ENCODE measurements around the gene CSF3. TPM values are rescaled to one million over a fixed set of nuclear protein-coding genes. Genes with fewer than 3 reads are reported as not detected.
A peak's percentile ranks its signal among the peaks of the same experiment; 100 is the strongest.

CSF3 gene
- total RNA-seq, 1 experiment from 2014 or later: not detected

- Histone ChIP-seq H3F3A (ENCODE audit: insufficient read depth, low read depth) (peaks cover 56% of the 10 kb centered on the region), H3K4me3 (no peak overlapping the region), H3K4me2 (peak overlapping the region; percentile 38), H4K20me1 (ENCODE audit: insufficient read depth) (no peaks in the 10 kb centered on the region), H3K9me2 (ENCODE audit: insufficient read depth) (no peaks in the 10 kb centered on the region), H3K9me3 (ENCODE audit: insufficient read depth, low read depth) (no peaks in the 10 kb centered on the region), H3K4me1 (replicated peaks; ENCODE audit: insufficient read depth) (peaks cover 70% of the 10 kb centered on the region), H2AFZ (no peak overlapping the region), H3K27me3 (ENCODE audit: insufficient read depth, low read depth) (no peaks in the 10 kb centered on the region), H3K36me3 (ENCODE audit: low read depth) (peaks cover 4% of the 10 kb centered on the region; the same call in 1 of the 2 replicates), H3K79me2 (ENCODE audit: low read depth) (no peaks in the 10 kb centered on the region), H3K27ac (peak overlapping the region; percentile 3; the same call in 1 of the 2 replicates)
- CTCF ChIA-PET: interaction anchor here (0.6 kb wide), 1 partner anchor 126 kb away, joined by 3 read pairs; no protein-coding TSS in a partner anchor
- intact Hi-C loops (cut with micrococcal nuclease; ENCODE audit: unreplicated experiment): loop anchor here (5.0 to 10.0 kb wide), 2 partner anchors 286 to 291 kb away; partner anchors contain the start of gene GRB7
- TF ChIP-seq CTCF (conservative IDR thresholded peaks at IDR 0.05) (no peak), EZH2 (IDR thresholded peaks at IDR 0.05; ENCODE audit: low read depth) (no peak)
- no peak for DNase-seq
- no TSS peak for BruUV-seq (replicated peaks)
- POLR2A ChIA-PET (ENCODE audit: unreplicated experiment): no interaction called here
Measured at GRCh38 chr17:40023590-40024292, 8.5 kb downstream of the CSF3 start.

- POLR2A ChIA-PET (ENCODE audit: unreplicated experiment): no interaction called here
Measured at GRCh38 chr17:40024901-40025300, 9.7 kb downstream of the CSF3 start.

GRCh38 chr17:40025559-40025958 lies 10.3 kb downstream of the CSF3 start:
- ChIA-PET CTCF (interaction anchor here (0.5 to 1.0 kb wide), 2 partner anchors 14 to 213 kb away, joined by 3 to 5 read pairs; no protein-coding TSS in a partner anchor), POLR2A (ENCODE audit: unreplicated experiment) (no interaction called here)
- Histone ChIP-seq H3K4me3 (no peak overlapping the region), H3K36me3 (ENCODE audit: low read depth) (no peaks in the 10 kb centered on the region), H3F3A (ENCODE audit: insufficient read depth, low read depth) (peaks cover 55% of the 10 kb centered on the region), H2AFZ (no peak overlapping the region), H3K27me3 (ENCODE audit: insufficient read depth, low read depth) (no peaks in the 10 kb centered on the region), H3K4me2 (peak overlapping the region; percentile 60), H3K27ac (no peak overlapping the region; the same call in 1 of the 2 replicates), H3K79me2 (ENCODE audit: low read depth) (no peaks in the 10 kb centered on the region), H3K9me2 (ENCODE audit: insufficient read depth) (no peaks in the 10 kb centered on the region), H3K9me3 (ENCODE audit: insufficient read depth, low read depth) (no peaks in the 10 kb centered on the region), H3K4me1 (replicated peaks; ENCODE audit: insufficient read depth) (peaks cover 67% of the 10 kb centered on the region), H4K20me1 (ENCODE audit: insufficient read depth) (no peaks in the 10 kb centered on the region)
- no TSS peak for BruUV-seq (replicated peaks)
- DNase-seq: no peak
- intact Hi-C loops (cut with micrococcal nuclease; ENCODE audit: unreplicated experiment): loop anchor here (10.0 kb wide), 1 partner anchor 289 kb away; no protein-coding TSS in a partner anchor
- TF ChIP-seq CTCF (conservative IDR thresholded peaks at IDR 0.05): no peak

More at GRCh38 chr17:40024901-40025300, 9.7 kb downstream of the CSF3 start:
- H3K27ac ChIP-seq: no peak overlapping the region
- intact Hi-C loops (cut with micrococcal nuclease; ENCODE audit: unreplicated experiment): loop anchor here (5.0 to 10.0 kb wide), 2 partner anchors 288 to 290 kb away; partner anchors contain the start of gene GRB7
- no peaks in the 10 kb centered on the region for H3K9me3 ChIP-seq (ENCODE audit: insufficient read depth, low read depth)
- DNase-seq: peak in 1 of 2 experiments; percentile 42
- no peaks in the 10 kb centered on the region for H3K27me3 ChIP-seq (ENCODE audit: insufficient read depth, low read depth)
- no peak overlapping the region for H3K4me3 ChIP-seq
- CTCF ChIA-PET: interaction anchor here (0.6 kb wide), 1 partner anchor 12 kb away, joined by 15 read pairs; no protein-coding TSS in a partner anchor
- H3K4me2 ChIP-seq: peak overlapping the region; percentile 60
- no peaks in the 10 kb centered on the region for H3K9me2 ChIP-seq (ENCODE audit: insufficient read depth)
- H4K20me1 ChIP-seq (ENCODE audit: insufficient read depth): no peaks in the 10 kb centered on the region
- no peak overlapping the region for H2AFZ ChIP-seq
- H3K79me2 ChIP-seq (ENCODE audit: low read depth): no peaks in the 10 kb centered on the region
- peaks cover 70% of the 10 kb centered on the region for H3K4me1 ChIP-seq (replicated peaks; ENCODE audit: insufficient read depth)
- H3F3A ChIP-seq (ENCODE audit: insufficient read depth, low read depth): peaks cover 56% of the 10 kb centered on the region
- no TSS peak for BruUV-seq (replicated peaks)
- TF ChIP-seq EZH2 (IDR thresholded peaks at IDR 0.05; ENCODE audit: low read depth): no peak
- no peaks in the 10 kb centered on the region for H3K36me3 ChIP-seq (ENCODE audit: low read depth)

All from PC-9 (cell line).